Coronary artery (tissue), 2 donors: ENCODE results near the gene LIPN.

Experiments
- DNase-seq: peaks from one replicate; pipeline ENCODE4 v3.0.0-alpha.2; 2017; ENCODE audit warnings: low spot score
- H3K27ac ChIP-seq, 2 donors: fragments of 200-600 bp; sonication (generic); one replicate each; pipeline ENCODE4 v1.5.1; 2016 to 2019
- H3K4me3 ChIP-seq: fragments of 200-600 bp; sonication (generic); 2 replicates; pipeline ENCODE4 v1.5.1; 2016; ENCODE audit warnings: mild to moderate bottlenecking, moderate library complexity
- CTCF ChIP-seq: fragments of 200-600 bp; sonication (generic); IDR thresholded peaks from one replicate; pipeline ENCODE4 v1.5.1; 2019; ENCODE audit warnings: antibody characterized with exemption

Gene LIPN

GRCh38 chr10:88792661-88793060 is 32.8 kb downstream of the LIPN start:
- no peak overlapping the region for H3K27ac ChIP-seq
- DNase-seq: no peak
- no peak for TF ChIP-seq CTCF
- H3K4me3 ChIP-seq: no peak overlapping the region

- no peak overlapping the region for H3K27ac ChIP-seq
- no peak for DNase-seq
- no peak for TF ChIP-seq CTCF
- H3K4me3 ChIP-seq: no peak overlapping the region
These were observed 34.0 kb downstream of the LIPN start for GRCh38 chr10:88793712-88794299.

DNA sequence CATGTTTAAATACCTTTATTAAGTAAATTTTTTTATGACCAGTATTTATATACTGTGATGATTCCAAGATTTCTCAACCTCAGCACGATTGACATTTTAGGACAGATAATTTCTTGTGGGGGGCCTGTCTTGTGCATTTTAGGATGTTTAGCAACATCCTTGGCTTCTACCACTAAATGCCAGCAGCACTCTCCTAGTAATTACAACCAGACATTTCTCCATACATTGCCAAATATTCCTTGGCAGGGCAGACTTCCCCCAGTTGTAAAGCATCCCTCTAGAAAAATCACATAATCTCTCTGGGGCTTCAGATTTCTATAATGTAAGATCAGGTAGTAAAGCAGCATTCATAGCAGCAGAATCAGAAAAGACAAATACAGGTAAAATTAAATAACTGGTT is 34.9 kb downstream of the LIPN start:
- Histone ChIP-seq H3K27ac (no peak overlapping the region), H3K4me3 (no peak overlapping the region)
- DNase-seq: no peak
- TF ChIP-seq CTCF: no peak

- no peak for DNase-seq
- no peak for TF ChIP-seq CTCF
- Histone ChIP-seq H3K27ac (no peak overlapping the region), H3K4me3 (no peak overlapping the region)
These were observed 40.6 kb downstream of the LIPN start for GRCh38 chr10:88800152-88801125.

- Histone ChIP-seq H3K27ac (no peak within 1 kb of the TSS), H3K4me3 (no peak within 1 kb of the TSS)
- DNase-seq: no peak
- TF ChIP-seq CTCF: no peak
These were observed 42.9 kb downstream of the LIPN start, which contains the start of gene LIPM for GRCh38 chr10:88802523-88803285. Gene LIPM, plus strand, starts transcription at chr10:88802730. Its CDS starts 167 bp downstream, at chr10:88802897.

DNA sequence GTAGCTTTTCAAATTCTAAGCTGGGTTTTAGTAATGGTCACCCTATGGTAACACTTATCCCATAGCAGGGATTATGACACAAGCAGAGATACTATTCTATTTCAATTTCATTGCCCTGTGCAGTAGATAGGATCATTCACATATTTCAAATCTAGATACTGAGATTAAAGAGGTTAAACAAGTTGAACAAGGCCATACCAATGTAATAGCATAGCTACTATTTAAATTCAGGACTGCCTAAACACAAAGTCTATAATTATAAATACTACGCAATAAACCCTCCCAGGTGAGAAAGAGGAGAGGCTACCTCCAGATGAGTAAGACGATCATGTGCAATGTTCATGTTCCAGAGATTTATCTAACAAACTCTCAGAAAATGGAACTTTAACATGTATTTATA is 43.8 kb downstream of the LIPN start:
- no peak for DNase-seq
- TF ChIP-seq CTCF: no peak
- Histone ChIP-seq H3K27ac (no peak overlapping the region), H3K4me3 (no peak overlapping the region)
